ENCODE data around the gene IQSEC2. TPM values are rescaled to one million over a fixed set of nuclear protein-coding genes. Genes with fewer than 3 reads are reported as not detected.

The IQSEC2 gene
- total and polyA plus RNA-seq, 2 of the 8 experiments (the other 6 are each of a cell fraction or from before 2014, with no cell fraction given): 6.1 to 54.9 TPM

- Histone ChIP-seq H2BK20ac (ENCODE audit: low read length) (no peak overlapping the region), H3K4ac (replicated peaks; ENCODE audit: insufficient read length, low read depth, low read length) (no peak overlapping the region), H4K8ac (ENCODE audit: extremely low read depth, insufficient read depth, low read length) (no peak overlapping the region), H2AK5ac (ENCODE audit: low read depth, low read length) (no peak overlapping the region), H2BK120ac (replicated peaks; ENCODE audit: low read depth, low read length) (no peak overlapping the region), H3K27me3 (replicated peaks in 1 of 4; ENCODE audit: control insufficient read depth in 3 of 4, extremely low read depth in 1 of 4, insufficient read depth in 3 of 4, low read length in 3 of 4) (no peaks in the 10 kb centered on the region), H3K23me2 (ENCODE audit: low read depth, low read length) (no peaks in the 10 kb centered on the region), H3K4me3 (ENCODE audit: extremely low read depth in 1 of 4, insufficient read depth in 2 of 4, low read depth in 3 of 4, low read length in 4 of 4) (peak overlapping the region in 1 of 4 experiments; percentile 45; a peak in 1 of 8 replicates), H3K9me3 (ENCODE audit: insufficient read depth in 2 of 2, low read depth in 1 of 2, low read length in 1 of 2) (no peaks in the 10 kb centered on the region), H2BK5ac (ENCODE audit: low read depth, low read length) (0 out of 2 replicates have a peak overlapping the region, but pooled peaks have one; percentile 35), H2AFZ (ENCODE audit: low read length) (no peak overlapping the region), H3K9ac (replicated peaks in 1 of 4; ENCODE audit: extremely low read depth in 1 of 4, low read depth in 3 of 4, low read length in 3 of 4) (no peak overlapping the region), H3K23ac (ENCODE audit: insufficient read length) (no peak overlapping the region), H3K79me1 (ENCODE audit: low read depth, low read length) (no peaks in the 10 kb centered on the region), H3K36me3 (ENCODE audit: control insufficient read depth in 2 of 4, insufficient read depth in 4 of 4, low read length in 3 of 4) (no peaks in the 10 kb centered on the region), H3K4me1 (replicated peaks in 1 of 4; ENCODE audit: control insufficient read depth in 3 of 4, insufficient read depth in 4 of 4, low read length in 3 of 4) (peaks cover 0 to 11% (median 4%) of the 10 kb centered on the region in 4 experiments; a peak in 5 of 7 replicates), H3K18ac (ENCODE audit: extremely low read depth, low read length) (no peak overlapping the region), H4K20me1 (replicated peaks in 1 of 2; ENCODE audit: control insufficient read depth in 1 of 2, insufficient read depth in 2 of 2, low read length in 2 of 2) (peaks cover 0 to 1% of the 10 kb centered on the region in 2 experiments), H3K4me2 (ENCODE audit: insufficient read depth in 1 of 2, low read depth in 2 of 2, low read length in 2 of 2) (peak overlapping the region; percentile 50 to 53; a peak in 2 of 4 replicates), H3K79me2 (ENCODE audit: control insufficient read depth in 1 of 2, insufficient read depth in 2 of 2, low read length in 2 of 2) (no peaks in the 10 kb centered on the region), H2BK12ac (ENCODE audit: low read depth, low read length) (no peak overlapping the region), H4K91ac (replicated peaks; ENCODE audit: insufficient read length, low read length) (no peak overlapping the region), H3K14ac (ENCODE audit: insufficient read length) (no peak overlapping the region), H3K56ac (replicated peaks; ENCODE audit: insufficient read length, low read depth, low read length) (no peak overlapping the region), H4K5ac (ENCODE audit: insufficient read length, low read depth, low read length) (no peak overlapping the region), H3K27ac (ENCODE audit: low read depth, low read length) (no peak overlapping the region), H2BK15ac (ENCODE audit: low read length) (no peak overlapping the region)
- ChIA-PET POLR2A (ENCODE audit: partially characterized antibody) (no interaction called here), CTCF (ENCODE audit: partially characterized antibody) (interaction anchor here (0.6 to 2.5 kb wide), 7 partner anchors 10 to 73 kb away, joined by 3 to 12 read pairs (median 4); no protein-coding TSS in a partner anchor)
- DNase-seq (ENCODE audit: low read depth in 1 of 2, low spot score in 2 of 2) (no peak), FAIRE-seq (no peak)
- no peak for TF ChIP-seq SIN3A (conservative IDR thresholded peaks at IDR 0.05 in 1 of 2, IDR thresholded peaks at IDR 0.05 in 1 of 2; ENCODE audit: low read depth in 1 of 2, low read length in 2 of 2)
- TF ChIP-seq CBX5 (IDR thresholded peaks at IDR 0.05; ENCODE audit: low read depth, low read length): no peak
- no peak for TF ChIP-seq SP4 (IDR thresholded peaks at IDR 0.05; ENCODE audit: low read length)
- no peak for TF ChIP-seq SP1 (IDR thresholded peaks at IDR 0.05; ENCODE audit: low read depth, low read length)
- TF ChIP-seq MAFK (IDR thresholded peaks at IDR 0.05; ENCODE audit: low read depth, low read length): no peak
- 92% methylated on average over 7 of the region's 13 CpGs; no CpG with 5 or more reads in 1 of the 2 experiments for WGBS, 2 experiments (ENCODE audit: extremely low coverage in 1 of 2, insufficient coverage in 1 of 2, insufficient read length in 1 of 2, insufficient replicate concordance in 2 of 2, low coverage in 1 of 2, low lambda C conversion rate in 2 of 2, missing lambda C conversion rate in 1 of 2)
These were observed 24.2 kb downstream of the IQSEC2 start for GRCh38 chrX:53257166-53257565.

Data from H1 (cell line).